Neuronal stem cell (in vitro differentiated cells): ENCODE results near the gene TOMM7.

Experiments
- DNase-seq: peaks from one replicate; pipeline ENCODE4 v3.0.0-alpha.2; 2013; ENCODE audit warnings: low spot score
- H2AFZ ChIP-seq: one replicate; pipeline ENCODE4 v1.6.1; 2013; ENCODE audit warnings: mild to moderate bottlenecking, low read length, inconsistent platforms
- H2AK5ac ChIP-seq: 2 replicates; pipeline ENCODE4 v1.6.1; 2013; ENCODE audit warnings: low read depth, mild to moderate bottlenecking, inconsistent platforms, low read length, moderate library complexity, mixed read lengths
- H2BK120ac ChIP-seq: 2 replicates; pipeline ENCODE4 v1.6.1; 2013; ENCODE audit warnings: low read depth, mild to moderate bottlenecking, inconsistent platforms, low read length, moderate library complexity, mixed read lengths
- H2BK12ac ChIP-seq: one replicate; pipeline ENCODE4 v1.6.1; 2013; ENCODE audit warnings: low read length, inconsistent platforms
- H2BK15ac ChIP-seq: 2 replicates; pipeline ENCODE4 v1.6.1; 2013; ENCODE audit warnings: mild to moderate bottlenecking, low read length, inconsistent platforms, mixed read lengths
- H2BK5ac ChIP-seq: one replicate; pipeline ENCODE4 v1.6.1; 2013; ENCODE audit warnings: inconsistent platforms, mild to moderate bottlenecking, low read length, moderate library complexity
- H3K14ac ChIP-seq: one replicate; pipeline ENCODE4 v1.6.1; 2013; ENCODE audit warnings: low read length, inconsistent platforms
- H3K18ac ChIP-seq: 2 replicates; pipeline ENCODE4 v1.6.1; 2013; ENCODE audit warnings: low read length, inconsistent platforms
- H3K23ac ChIP-seq: 2 replicates; pipeline ENCODE4 v1.6.1; 2013; ENCODE audit warnings: low read depth, mild to moderate bottlenecking, mixed read lengths, low read length, inconsistent platforms; ENCODE audit not compliant: poor library complexity
- H3K27ac ChIP-seq: replicated peaks from 3 replicates; pipeline ENCODE4 v1.5.1; 2013; ENCODE audit warnings: low read length, inconsistent platforms
- H3K27me3 ChIP-seq, 3 experiments: 2 replicates each; pipeline ENCODE4 v1.6.1; 2013; ENCODE audit warnings: low read length in 3 of 3, mild to moderate bottlenecking in 2 of 3, inconsistent platforms in 1 of 3, low read depth in 1 of 3, mixed read lengths in 1 of 3, moderate library complexity in 1 of 3; ENCODE audit not compliant: control insufficient read depth in 3 of 3, insufficient read depth in 3 of 3
- H3K36me3 ChIP-seq, 2 donors: replicated peaks in 1 of 2; 2 replicates each; pipeline ENCODE4 v1.6.1; 2013; ENCODE audit warnings: low read length in 2 of 2; ENCODE audit not compliant: control insufficient read depth in 2 of 2, insufficient read depth in 2 of 2
- H3K4ac ChIP-seq: 2 replicates; pipeline ENCODE4 v1.6.1; 2013; ENCODE audit warnings: inconsistent platforms, mild to moderate bottlenecking, low read length, moderate library complexity
- H3K4me1 ChIP-seq, 2 donors: 1 replicate in 1 of 2; 2 replicates in 1 of 2; pipeline ENCODE4 v1.6.1; 2013; ENCODE audit warnings: low read length in 2 of 2, low read depth in 1 of 2; ENCODE audit not compliant: control insufficient read depth in 2 of 2, insufficient read depth in 1 of 2
- H3K4me2 ChIP-seq: one replicate; pipeline ENCODE4 v1.6.1; 2013; ENCODE audit warnings: mild to moderate bottlenecking, low read length, inconsistent platforms; ENCODE audit not compliant: insufficient read depth, poor library complexity, severe bottlenecking
- H3K4me3 ChIP-seq, 2 donors: 2 replicates each; pipeline ENCODE4 v1.5.1; 2013; ENCODE audit warnings: low read length in 2 of 2, mild to moderate bottlenecking in 2 of 2, inconsistent platforms in 1 of 2, moderate library complexity in 1 of 2
- H3K79me1 ChIP-seq: one replicate; pipeline ENCODE4 v1.6.1; 2013; ENCODE audit warnings: low read depth, mild to moderate bottlenecking, inconsistent platforms, low read length, moderate library complexity
- H3K9ac ChIP-seq: one replicate; pipeline ENCODE4 v1.6.1; 2013; ENCODE audit warnings: mild to moderate bottlenecking, low read depth, low read length, inconsistent platforms; ENCODE audit not compliant: poor library complexity
- H3K9me3 ChIP-seq, 2 donors: replicated peaks in 1 of 2; 2 replicates each; pipeline versions ENCODE3 to v1.6.1; 2013; ENCODE audit warnings: low read length in 2 of 2, mild to moderate bottlenecking in 2 of 2, inconsistent platforms in 1 of 2, low read depth in 1 of 2, mixed read lengths in 1 of 2, moderate library complexity in 1 of 2; ENCODE audit not compliant: control insufficient read depth in 2 of 2, insufficient read depth in 1 of 2
- H4K8ac ChIP-seq: one replicate; pipeline ENCODE4 v1.6.1; 2013; ENCODE audit warnings: low read depth, mild to moderate bottlenecking, inconsistent platforms, low read length, moderate library complexity
- H4K91ac ChIP-seq: one replicate; pipeline ENCODE4 v1.6.1; 2013; ENCODE audit warnings: low read length, low read depth, mild to moderate bottlenecking, inconsistent platforms; ENCODE audit not compliant: poor library complexity
- WGBS, 2 donors: extraction: QIAGEN DNeasy Blood & Tissue Kit; methylation state at CpG; one replicate each; pipeline ENCODE4 v1.1.7; 2013; ENCODE audit warnings: missing lambda C conversion rate in 2 of 2, mixed read lengths in 1 of 2; ENCODE audit not compliant: insufficient read length in 2 of 2, insufficient replicate concordance in 1 of 2; ENCODE audit errors: extremely low coverage in 2 of 2; 5-methylcytosine and 5-hydroxymethylcytosine counted together

TOMM7 gene

DNA sequence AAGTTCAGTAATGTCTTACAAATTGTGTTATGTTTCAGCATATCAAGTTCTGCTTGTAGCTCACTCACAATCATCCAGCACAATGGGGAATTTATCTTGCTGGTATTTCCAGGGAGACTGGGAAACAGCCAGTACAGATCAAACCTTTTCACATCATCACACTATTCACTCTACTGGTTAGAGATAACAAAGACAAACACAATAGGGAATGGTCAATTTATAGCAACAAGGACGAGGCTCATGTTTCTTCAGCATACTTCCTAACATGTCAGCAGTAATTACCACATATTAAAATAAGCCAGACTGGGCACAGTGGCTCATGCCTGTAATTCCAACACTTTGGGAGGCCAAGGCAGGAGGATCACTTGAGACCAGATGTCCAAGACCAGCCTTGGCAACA lies 38.3 kb downstream of the TOMM7 start:
- no peak overlapping the region for H4K8ac ChIP-seq
- peaks cover 0 to 3% of the 10 kb centered on the region in 2 donors for H3K4me1 ChIP-seq
- no peak overlapping the region for H3K18ac ChIP-seq
- H2BK5ac ChIP-seq = no peak overlapping the region
- no peaks in the 10 kb centered on the region for H3K27me3 ChIP-seq
- no peak overlapping the region for H3K9ac ChIP-seq
- no peak overlapping the region for H2BK12ac ChIP-seq
- H4K91ac ChIP-seq = no peak overlapping the region
- no CpG with 5 or more reads among the region's 1 CpG for whole genome bisulfite sequencing, 2 donors
- H3K36me3 ChIP-seq = no peaks in the 10 kb centered on the region
- no peak overlapping the region for H3K4ac ChIP-seq
- H3K27ac ChIP-seq = no peak overlapping the region
- no peak overlapping the region for H3K4me3 ChIP-seq
- H3K79me1 ChIP-seq = no peaks in the 10 kb centered on the region
- H3K4me2 ChIP-seq = no peak overlapping the region
- DNase-seq = no peak
- H2BK15ac ChIP-seq = no peak overlapping the region
- H3K14ac ChIP-seq = no peak overlapping the region
- H2BK120ac ChIP-seq = no peak overlapping the region
- H2AFZ ChIP-seq = no peak overlapping the region
- no peak overlapping the region for H2AK5ac ChIP-seq
- H3K23ac ChIP-seq = no peak overlapping the region
- H3K9me3 ChIP-seq = no peaks in the 10 kb centered on the region

DNA sequence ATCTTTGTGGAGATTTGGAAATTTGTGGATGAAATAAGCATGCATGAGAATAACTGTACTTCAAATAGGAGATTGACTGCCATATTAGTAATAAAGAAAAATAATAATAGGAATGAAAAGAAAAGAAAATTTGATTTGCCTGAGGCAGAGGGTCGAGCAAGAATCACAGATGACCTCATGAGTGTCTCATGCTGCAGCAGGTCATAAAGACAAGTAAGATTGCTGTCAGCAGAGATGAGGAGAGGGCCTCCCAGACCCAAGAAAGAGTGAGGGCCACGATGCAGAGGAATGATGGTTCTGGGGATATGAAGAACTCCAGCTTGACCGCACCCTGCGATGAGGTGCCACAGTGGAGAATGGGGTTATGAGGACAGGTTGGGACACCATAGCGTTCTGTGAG lies 39.2 kb downstream of the TOMM7 start:
- Histone ChIP-seq H3K79me1 (no peaks in the 10 kb centered on the region), H3K18ac (no peak overlapping the region), H2BK5ac (peak overlapping the region; percentile 71), H3K4me2 (no peak overlapping the region), H3K27ac (no peak overlapping the region), H3K4ac (no peak overlapping the region), H3K36me3 (no peaks in the 10 kb centered on the region), H4K8ac (no peak overlapping the region), H3K9ac (no peak overlapping the region), H2AK5ac (no peak overlapping the region), H3K27me3 (no peaks in the 10 kb centered on the region), H4K91ac (no peak overlapping the region), H2BK15ac (no peak overlapping the region), H2BK12ac (no peak overlapping the region), H3K9me3 (no peaks in the 10 kb centered on the region), H3K4me3 (no peak overlapping the region), H2AFZ (no peak overlapping the region), H3K4me1 (peaks cover 0 to 3% of the 10 kb centered on the region in 2 donors), H2BK120ac (no peak overlapping the region), H3K14ac (no peak overlapping the region), H3K23ac (peak overlapping the region; percentile 68)
- DNase-seq = no peak
- WGBS, 2 donors = no CpG with 5 or more reads among the region's 5 CpGs

- H3K79me1 ChIP-seq = no peaks in the 10 kb centered on the region
- H2BK5ac ChIP-seq = no peak overlapping the region
- H2AK5ac ChIP-seq = no peak overlapping the region
- H3K9ac ChIP-seq = no peak overlapping the region
- H3K4me1 ChIP-seq = peaks cover 0 to 3% of the 10 kb centered on the region in 2 donors
- no peak overlapping the region for H3K4me2 ChIP-seq
- no peak overlapping the region for H4K8ac ChIP-seq
- no peak overlapping the region for H4K91ac ChIP-seq
- no peak overlapping the region for H2BK120ac ChIP-seq
- H3K14ac ChIP-seq = no peak overlapping the region
- H3K4ac ChIP-seq = no peak overlapping the region
- peak; percentile 41 for DNase-seq
- H3K36me3 ChIP-seq = no peaks in the 10 kb centered on the region
- H2BK15ac ChIP-seq = no peak overlapping the region
- no peak overlapping the region for H2BK12ac ChIP-seq
- no CpG with 5 or more reads among the region's 7 CpGs for WGBS, 2 donors
- H3K9me3 ChIP-seq = no peaks in the 10 kb centered on the region
- no peak overlapping the region for H3K23ac ChIP-seq
- no peak overlapping the region for H3K27ac ChIP-seq
- no peak overlapping the region for H3K4me3 ChIP-seq
- H2AFZ ChIP-seq = no peak overlapping the region
- no peaks in the 10 kb centered on the region for H3K27me3 ChIP-seq
- H3K18ac ChIP-seq = no peak overlapping the region
Observed at GRCh38 chr7:22782616-22783232, 39.9 kb downstream of the TOMM7 start.

GRCh38 chr7:22781230-22781711 lies 41.4 kb downstream of the TOMM7 start:
- DNase-seq = no peak

More at GRCh38 chr7:22781230-22781711, 41.4 kb downstream of the TOMM7 start:
- Histone ChIP-seq H3K4me1 (peaks cover 0 to 2% of the 10 kb centered on the region in 2 donors), H3K79me1 (no peaks in the 10 kb centered on the region), H3K27ac (no peak overlapping the region), H2BK15ac (no peak overlapping the region), H2AFZ (no peak overlapping the region), H4K8ac (no peak overlapping the region), H3K4me3 (no peak overlapping the region), H2BK5ac (no peak overlapping the region), H3K18ac (no peak overlapping the region), H3K4me2 (no peak overlapping the region), H2BK120ac (no peak overlapping the region), H2BK12ac (no peak overlapping the region), H3K14ac (no peak overlapping the region), H4K91ac (no peak overlapping the region), H2AK5ac (no peak overlapping the region), H3K23ac (no peak overlapping the region), H3K4ac (no peak overlapping the region), H3K9ac (no peak overlapping the region), H3K27me3 (no peaks in the 10 kb centered on the region), H3K36me3 (no peaks in the 10 kb centered on the region), H3K9me3 (no peaks in the 10 kb centered on the region)
- no CpG with 5 or more reads among the region's 5 CpGs for WGBS, 2 donors
